Naive thymus-derived CD4-positive, alpha-beta T cell (primary cell): ENCODE measurements around the gene PTPRN2. TPM values are rescaled to one million over a fixed set of nuclear protein-coding genes. Genes with fewer than 3 reads are reported as not detected.

Experiments
- ATAC-seq: fragments of 150-1000 bp; cut with Tn5 transposase; 2 replicates; pipeline ENCODE4 v1.10.0; 2021; ENCODE audit warnings: mild to moderate bottlenecking, moderate library complexity
- CTCF ChIA-PET: fragments of 350-600 bp; sonication (Branson Sonifier 250); formaldehyde crosslinking; loops from one replicate; lab custom pipeline; 2021; ENCODE audit warnings: antibody characterized with exemption; lab: Charles Lee
- POLR2A ChIA-PET: fragments of 350-600 bp; sonication (Branson Sonifier 250); formaldehyde crosslinking; loops from one replicate; lab custom pipeline; 2021; ENCODE audit warnings: antibody characterized with exemption, inconsistent platforms; lab: Charles Lee
- DNase-seq, 9 donors: peaks; one replicate each; pipeline versions ENCODE4 v3.0.0 to v3.0.0-alpha.2; 2020 to 2022; ENCODE audit warnings: mixed read lengths in 1 of 9
- H3K27ac ChIP-seq: one replicate; pipeline ENCODE4 v1.7.0; 2013; ENCODE audit warnings: mild to moderate bottlenecking, low read depth, low read length, moderate library complexity
- H3K27me3 ChIP-seq, 2 donors: one replicate each; pipeline ENCODE4 v1.7.0; 2013; ENCODE audit warnings: low read length in 2 of 2, mild to moderate bottlenecking in 2 of 2, moderate library complexity in 2 of 2; ENCODE audit not compliant: control insufficient read depth in 2 of 2, insufficient read depth in 2 of 2
- H3K36me3 ChIP-seq, 3 experiments: 1 replicate in 2 of 3; 2 replicates in 1 of 3; pipeline ENCODE4 v1.7.0; 2013; ENCODE audit warnings: low read length in 3 of 3, mild to moderate bottlenecking in 3 of 3, moderate library complexity in 1 of 3; ENCODE audit not compliant: insufficient read depth in 3 of 3, control insufficient read depth in 2 of 3
- H3K4me1 ChIP-seq, 2 donors: one replicate each; pipeline ENCODE4 v1.7.0; 2013; ENCODE audit warnings: low read length in 2 of 2, mild to moderate bottlenecking in 2 of 2, moderate library complexity in 1 of 2; ENCODE audit not compliant: control insufficient read depth in 2 of 2, insufficient read depth in 2 of 2
- H3K4me3 ChIP-seq: 2 replicates; pipeline ENCODE4 v1.7.0; 2013; ENCODE audit warnings: mild to moderate bottlenecking, low read length
- H3K9me3 ChIP-seq, 3 experiments: 1 replicate in 2 of 3; 2 replicates in 1 of 3; pipeline ENCODE4 v1.7.0; 2013; ENCODE audit warnings: low read length in 3 of 3; ENCODE audit not compliant: control insufficient read depth in 2 of 3
- H3K27ac Mint-ChIP-seq, 9 donors: one replicate each; pipeline ENCODE4 v1.8.0; 2020 to 2022; ENCODE audit warnings: mixed read lengths in 9 of 9, mild to moderate bottlenecking in 8 of 9, moderate library complexity in 5 of 9, inconsistent platforms in 2 of 9
- H3K27me3 Mint-ChIP-seq, 5 donors: one replicate each; pipeline ENCODE4 v1.8.0; 2021 to 2022; ENCODE audit warnings: mixed read lengths in 5 of 5, mild to moderate bottlenecking in 1 of 5
- H3K36me3 Mint-ChIP-seq, 5 donors: one replicate each; pipeline ENCODE4 v1.8.0; 2020 to 2022; ENCODE audit warnings: mixed read lengths in 5 of 5, mild to moderate bottlenecking in 3 of 5, inconsistent platforms in 1 of 5
- H3K4me1 Mint-ChIP-seq, 7 donors: one replicate each; pipeline ENCODE4 v1.8.0; 2020 to 2022; ENCODE audit warnings: mixed read lengths in 7 of 7, mild to moderate bottlenecking in 3 of 7, inconsistent platforms in 1 of 7
- H3K4me3 Mint-ChIP-seq, 10 donors: one replicate each; pipeline ENCODE4 v1.8.0; 2020 to 2022; ENCODE audit warnings: mild to moderate bottlenecking in 10 of 10, mixed read lengths in 10 of 10, moderate library complexity in 6 of 10, inconsistent platforms in 2 of 10
- H3K9me3 Mint-ChIP-seq, 11 donors: one replicate each; pipeline ENCODE4 v1.8.0; 2020 to 2022; ENCODE audit warnings: mixed read lengths in 11 of 11, mild to moderate bottlenecking in 4 of 11, inconsistent platforms in 1 of 11, moderate library complexity in 1 of 11
- intact Hi-C, 2 donors: fragments of 100-400 bp; cut with micrococcal nuclease; formaldehyde crosslinking; loops; one replicate each; pipeline ENCODE4 v1.15.1; 2023
- polyA plus RNA-seq, 2 donors: library from polyadenylated mRNA; unstranded; fragments of 300-500 nt; fragmentation: Illumina TruSeq; gene quantifications; one replicate each; pipeline ENCODE4 v1.2.3, GENCODE V29; 2021
- total RNA-seq, 6 experiments: library from RNA in 5 of 6; stranded (reverse) in 5 of 6; gene quantifications; 1 replicate in 5 of 6; 2 replicates in 1 of 6; pipeline ENCODE4 v1.2.3 and lab custom pipeline; 2021 to 2026

Gene PTPRN2
- total and polyA plus RNA-seq, 7 experiments from 2014 or later = 0.58 to 2.3 (median 1.4) TPM

DNA sequence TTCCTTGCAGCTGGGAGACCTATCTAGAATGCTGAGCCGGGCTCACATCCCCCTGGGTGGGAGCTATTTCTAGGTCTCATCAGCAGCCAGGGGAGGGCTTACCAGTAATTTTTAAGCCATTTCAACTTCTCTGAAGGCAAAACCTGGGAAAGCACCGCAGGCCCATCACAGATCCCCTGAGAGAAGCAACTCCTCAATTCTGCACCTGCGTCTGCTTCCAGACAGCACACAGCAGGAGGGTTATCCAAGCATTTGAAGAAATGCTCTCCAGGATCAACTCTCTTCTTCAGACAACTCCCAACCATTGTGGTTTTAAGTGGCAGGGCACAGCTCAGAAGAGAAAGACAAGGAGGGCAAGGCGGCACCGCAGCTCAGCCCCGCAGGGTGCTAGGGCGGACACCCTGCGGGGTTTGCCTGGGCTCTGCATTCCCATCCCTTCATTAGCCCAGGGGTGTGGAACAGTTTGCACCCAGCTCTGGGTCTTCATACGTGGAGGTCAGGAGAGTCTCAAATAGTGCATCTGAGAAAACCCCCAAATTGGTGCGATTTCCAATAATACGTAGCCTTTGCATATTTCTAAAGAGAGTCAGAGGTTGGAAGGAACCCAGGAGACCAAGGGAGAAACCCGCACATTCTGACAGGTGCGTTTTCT, 632.1 kb downstream of the PTPRN2 start:
- Histone ChIP-seq H3K36me3 (no peaks in the 10 kb centered on the region), H3K9me3 (no peaks in the 10 kb centered on the region), H3K27me3 (no peaks in the 10 kb centered on the region), H3K4me3 (no peak overlapping the region), H3K4me1 (no peaks in the 10 kb centered on the region), H3K27ac (no peak overlapping the region)
- peaks cover 0 to 2% (median 0%) of the 10 kb centered on the region in 11 donors for H3K9me3 Mint-ChIP-seq
- no peak overlapping the region for H3K4me3 Mint-ChIP-seq
- POLR2A ChIA-PET = no interaction called here
- H3K36me3 Mint-ChIP-seq = no peaks in the 10 kb centered on the region
- no peak overlapping the region for H3K27ac Mint-ChIP-seq
- H3K27me3 Mint-ChIP-seq = peaks cover 3 to 55% (median 21%) of the 10 kb centered on the region in 5 donors
- CTCF ChIA-PET = no interaction called here
- intact Hi-C loops = no loop called here
- ATAC-seq (no peak), DNase-seq (no peak)
- H3K4me1 Mint-ChIP-seq = peaks cover 0 to 1% (median 0%) of the 10 kb centered on the region in 7 donors

GRCh38 chr7:157954901-157955300, 632.7 kb downstream of the PTPRN2 start:
- H3K27ac ChIP-seq = no peak overlapping the region
- H3K4me3 ChIP-seq = no peak overlapping the region
- DNase-seq (no peak), ATAC-seq (no peak)
- H3K9me3 ChIP-seq = no peaks in the 10 kb centered on the region
- no peaks in the 10 kb centered on the region for H3K36me3 ChIP-seq
- Mint-ChIP-seq H3K27ac (no peak overlapping the region), H3K4me3 (no peak overlapping the region), H3K9me3 (peaks cover 0 to 2% (median 0%) of the 10 kb centered on the region in 11 donors), H3K36me3 (no peaks in the 10 kb centered on the region), H3K4me1 (peaks cover 0 to 1% (median 0%) of the 10 kb centered on the region in 7 donors), H3K27me3 (peaks cover 3 to 49% (median 21%) of the 10 kb centered on the region in 5 donors)
- intact Hi-C loops = no loop called here
- H3K4me1 ChIP-seq = no peaks in the 10 kb centered on the region
- POLR2A ChIA-PET = no interaction called here
- CTCF ChIA-PET = no interaction called here
- no peaks in the 10 kb centered on the region for H3K27me3 ChIP-seq

GRCh38 chr7:157952841-157953645, 634.6 kb downstream of the PTPRN2 start:
- intact Hi-C loops = no loop called here
- no peaks in the 10 kb centered on the region for H3K36me3 ChIP-seq
- H3K4me3 Mint-ChIP-seq = no peak overlapping the region
- ATAC-seq (no peak), DNase-seq (no peak)
- H3K27me3 ChIP-seq = no peaks in the 10 kb centered on the region
- H3K9me3 Mint-ChIP-seq = peaks cover 0 to 9% (median 2%) of the 10 kb centered on the region in 11 donors
- CTCF ChIA-PET = no interaction called here
- H3K27ac ChIP-seq = no peak overlapping the region
- peaks cover 0 to 37% (median 16%) of the 10 kb centered on the region in 5 donors for H3K27me3 Mint-ChIP-seq
- H3K27ac Mint-ChIP-seq = no peak overlapping the region
- POLR2A ChIA-PET = no interaction called here
- H3K4me3 ChIP-seq = no peak overlapping the region
- no peaks in the 10 kb centered on the region for H3K4me1 ChIP-seq
- no peaks in the 10 kb centered on the region for H3K9me3 ChIP-seq
- no peaks in the 10 kb centered on the region for H3K36me3 Mint-ChIP-seq
- H3K4me1 Mint-ChIP-seq = peaks cover 0 to 1% (median 0%) of the 10 kb centered on the region in 7 donors

DNA sequence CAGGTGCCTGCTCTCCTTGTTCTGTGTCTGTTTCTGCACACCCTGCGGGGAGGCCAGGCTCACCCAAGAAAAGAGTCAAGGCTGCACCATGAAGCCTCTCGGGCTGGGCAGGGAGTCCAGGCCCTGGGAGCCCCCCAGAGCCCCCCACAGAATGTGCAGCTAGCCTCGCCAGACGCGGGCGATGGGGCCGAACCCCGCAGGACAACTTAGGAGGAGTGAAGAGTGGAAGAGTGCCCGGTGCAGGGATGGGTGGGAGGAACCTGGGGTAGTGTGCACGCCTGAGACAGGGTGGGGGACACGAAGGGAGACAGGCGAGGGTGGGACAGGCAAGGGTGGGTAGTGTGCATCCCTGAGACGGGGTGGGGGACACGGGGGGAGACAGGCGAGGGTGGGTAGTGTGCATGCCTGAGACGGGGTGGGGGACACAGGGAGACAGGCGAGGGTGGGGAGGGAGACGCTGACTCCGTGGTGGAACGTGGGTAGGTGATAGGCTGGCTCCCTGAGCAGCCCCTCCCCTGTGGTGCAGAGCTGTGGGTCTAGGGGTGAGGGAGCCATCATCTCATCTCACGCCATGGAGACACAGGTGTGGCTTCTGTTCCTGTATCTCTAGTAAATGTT, 635.5 kb downstream of the PTPRN2 start:
- Mint-ChIP-seq H3K27ac (no peak overlapping the region), H3K27me3 (peaks cover 0 to 33% (median 15%) of the 10 kb centered on the region in 5 donors), H3K36me3 (peaks cover 0 to 4% (median 0%) of the 10 kb centered on the region in 5 donors), H3K9me3 (peaks cover 0 to 15% (median 5%) of the 10 kb centered on the region in 11 donors), H3K4me1 (peaks cover 0 to 1% (median 0%) of the 10 kb centered on the region in 7 donors), H3K4me3 (no peak overlapping the region)
- ChIA-PET CTCF (no interaction called here), POLR2A (no interaction called here)
- Histone ChIP-seq H3K27ac (no peak overlapping the region), H3K4me1 (no peaks in the 10 kb centered on the region), H3K27me3 (no peaks in the 10 kb centered on the region), H3K9me3 (peaks cover 0 to 5% (median 0%) of the 10 kb centered on the region in 3 experiments), H3K4me3 (no peak overlapping the region), H3K36me3 (no peaks in the 10 kb centered on the region)
- DNase-seq = no peak
- intact Hi-C loops = no loop called here
- no peak for ATAC-seq

GRCh38 chr7:157951300-157952049, 636.1 kb downstream of the PTPRN2 start:
- ChIA-PET POLR2A (no interaction called here), CTCF (no interaction called here)
- no peak overlapping the region for H3K27ac Mint-ChIP-seq
- H3K27me3 Mint-ChIP-seq = peaks cover 0 to 33% (median 15%) of the 10 kb centered on the region in 5 donors
- no peak overlapping the region for H3K4me3 Mint-ChIP-seq
- H3K9me3 Mint-ChIP-seq = peaks cover 0 to 22% (median 8%) of the 10 kb centered on the region in 11 donors
- Histone ChIP-seq H3K4me1 (no peaks in the 10 kb centered on the region), H3K27ac (no peak overlapping the region), H3K9me3 (peaks cover 0 to 12% (median 0%) of the 10 kb centered on the region in 3 experiments), H3K27me3 (no peaks in the 10 kb centered on the region), H3K36me3 (no peaks in the 10 kb centered on the region), H3K4me3 (no peak overlapping the region)
- H3K36me3 Mint-ChIP-seq = peaks cover 0 to 4% (median 0%) of the 10 kb centered on the region in 5 donors
- no peak for DNase-seq
- ATAC-seq = no peak
- H3K4me1 Mint-ChIP-seq = peaks cover 0 to 1% (median 0%) of the 10 kb centered on the region in 7 donors
- intact Hi-C loops = no loop called here

- no peak overlapping the region for H3K27ac Mint-ChIP-seq
- H3K27ac ChIP-seq = no peak overlapping the region
- peaks cover 0 to 3% (median 0%) of the 10 kb centered on the region in 7 donors for H3K4me1 Mint-ChIP-seq
- H3K9me3 Mint-ChIP-seq = peaks cover 0 to 28% (median 9%) of the 10 kb centered on the region in 11 donors
- H3K9me3 ChIP-seq = peaks cover 0 to 12% (median 0%) of the 10 kb centered on the region in 3 experiments
- intact Hi-C loops = no loop called here
- CTCF ChIA-PET = no interaction called here
- H3K4me3 ChIP-seq = no peak overlapping the region
- DNase-seq = no peak
- no peaks in the 10 kb centered on the region for H3K27me3 ChIP-seq
- peaks cover 0 to 28% (median 15%) of the 10 kb centered on the region in 5 donors for H3K27me3 Mint-ChIP-seq
- no peak overlapping the region for H3K4me3 Mint-ChIP-seq
- no peaks in the 10 kb centered on the region for H3K4me1 ChIP-seq
- no peaks in the 10 kb centered on the region for H3K36me3 ChIP-seq
- no peak for ATAC-seq
- peaks cover 0 to 4% (median 0%) of the 10 kb centered on the region in 5 donors for H3K36me3 Mint-ChIP-seq
- POLR2A ChIA-PET = no interaction called here
Observed at GRCh38 chr7:157949711-157950110, 637.9 kb downstream of the PTPRN2 start.
